SU-DHL-6 (cell line): ENCODE data around the gene GPR176.
"Not testable (repeated sequence)": the region's sequence is repeated elsewhere in the genome, so short reads cannot be mapped to it uniquely, and the experiment has no call there.

Experiments
- H2AFZ ChIP-seq: fragments of 200-600 bp; sonication (generic); 2 replicates; pipeline ENCODE4 v1.6.1; 2014; ENCODE audit warnings: low read depth, mild to moderate bottlenecking, moderate library complexity, mixed read lengths, antibody characterized with exemption, low read length; ENCODE audit not compliant: severe bottlenecking
- H3F3A ChIP-seq: fragments of 200-600 bp; shearing (Covaris generic); 2 replicates; pipeline ENCODE4 v1.6.0; 2016; ENCODE audit warnings: antibody characterized with exemption, mild to moderate bottlenecking; ENCODE audit not compliant: insufficient read depth
- H3K27ac ChIP-seq: fragments of 200-600 bp; sonication (generic); 2 replicates; pipeline ENCODE4 v1.5.1; 2016; ENCODE audit warnings: low read depth, mild to moderate bottlenecking, low read length, moderate library complexity, mixed read lengths
- H3K27me3 ChIP-seq: fragments of 200-600 bp; sonication (generic), shearing (Covaris generic); 2 replicates; pipeline ENCODE4 v1.6.0; 2014; ENCODE audit warnings: mild to moderate bottlenecking, low read length
- H3K36me3 ChIP-seq: fragments of 200-600 bp; sonication (generic); 2 replicates; pipeline ENCODE4 v1.6.1; 2014; ENCODE audit warnings: mild to moderate bottlenecking, low read length, mixed read lengths
- H3K4me2 ChIP-seq: fragments of 300-600, 200-600 bp; shearing (Covaris generic), sonication (generic); 2 replicates; pipeline ENCODE4 v1.6.0; 2014; ENCODE audit warnings: low read length, low read depth, mild to moderate bottlenecking; ENCODE audit not compliant: poor library complexity, severe bottlenecking
- H3K4me3 ChIP-seq: fragments of 200-600 bp; sonication (generic); 2 replicates; pipeline ENCODE4 v1.5.1; 2014; ENCODE audit warnings: antibody characterized with exemption, low read length, mild to moderate bottlenecking, mixed read lengths; ENCODE audit not compliant: insufficient read depth, poor library complexity, severe bottlenecking
- H3K79me2 ChIP-seq: fragments of 200-600 bp; sonication (generic); 2 replicates; pipeline ENCODE4 v1.6.1; 2014; ENCODE audit warnings: mild to moderate bottlenecking, low read length, moderate library complexity; ENCODE audit not compliant: insufficient read depth
- H3K9ac ChIP-seq: fragments of 200-600 bp; sonication (generic); 2 replicates; pipeline ENCODE4 v1.7.0; 2014; ENCODE audit warnings: mild to moderate bottlenecking, low read length
- H3K9me2 ChIP-seq: fragments of 200-600 bp; sonication (generic); replicated peaks from 2 replicates; pipeline ENCODE4 v1.6.1; 2014; ENCODE audit warnings: low read length; ENCODE audit not compliant: insufficient read depth
- H3K9me3 ChIP-seq: fragments of 200-600 bp; sonication (generic); 2 replicates; pipeline ENCODE4 v1.6.1; 2014; ENCODE audit warnings: low read length, mixed read lengths; ENCODE audit not compliant: insufficient read depth
- H4K20me1 ChIP-seq: fragments of 200-600 bp; sonication (generic); 2 replicates; pipeline ENCODE4 v1.6.1; 2014; ENCODE audit warnings: low read depth, mild to moderate bottlenecking, antibody characterized with exemption, low read length, moderate library complexity, mixed read lengths
- EZH2phosphoT487 ChIP-seq: fragments of 200-600 bp; sonication (generic), shearing (Covaris generic); conservative IDR thresholded peaks from 2 replicates; pipeline ENCODE4 v1.6.1; 2018; ENCODE audit warnings: mild to moderate bottlenecking, antibody characterized with exemption, low read length, moderate library complexity, mixed read lengths
- TF ChIP-seq, protein P1 (sequence below): fragments of 200-600 bp; sonication (generic); IDR thresholded peaks from one replicate; pipeline ENCODE4 v1.5.1; 2017; ENCODE audit warnings: antibody characterized with exemption, mild to moderate bottlenecking, low read length, moderate library complexity; ENCODE audit not compliant: insufficient read depth, poor library complexity, severe bottlenecking

The GPR176 gene

DNA sequence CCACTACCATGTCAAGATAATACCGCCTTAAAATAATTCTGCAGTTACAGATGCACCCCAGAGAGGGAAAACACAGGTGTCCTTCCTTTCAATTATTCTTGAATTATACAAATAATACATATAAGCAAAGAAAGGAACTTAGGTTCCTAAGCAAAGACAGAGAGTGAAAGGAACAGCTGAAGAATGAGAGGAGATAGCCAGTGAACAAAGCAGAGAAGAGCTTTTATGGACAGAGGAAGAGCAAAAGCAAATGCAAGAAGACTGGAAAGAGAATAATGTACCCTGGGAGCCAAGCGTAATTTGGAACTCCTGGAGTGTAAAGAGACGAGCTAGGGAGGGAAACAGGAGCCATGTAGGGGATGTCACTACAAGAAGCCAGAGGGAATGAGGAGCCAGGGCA, 21.7 kb downstream of the GPR176 start:
- Histone ChIP-seq H3K79me2 (no peaks in the 10 kb centered on the region), H3K27ac (no peak overlapping the region), H3K36me3 (no peaks in the 10 kb centered on the region), H3F3A (no peaks in the 10 kb centered on the region), H3K27me3 (no peaks in the 10 kb centered on the region), H3K9me3 (no peaks in the 10 kb centered on the region), H3K4me3 (no peak overlapping the region), H3K4me2 (no peak overlapping the region), H3K9ac (no peak overlapping the region), H2AFZ (no peak overlapping the region), H4K20me1 (no peaks in the 10 kb centered on the region), H3K9me2 (no peaks in the 10 kb centered on the region; the same call in 1 of the 2 replicates)
- no peak for TF ChIP-seq EZH2phosphoT487
- TF ChIP-seq, protein P1, sequence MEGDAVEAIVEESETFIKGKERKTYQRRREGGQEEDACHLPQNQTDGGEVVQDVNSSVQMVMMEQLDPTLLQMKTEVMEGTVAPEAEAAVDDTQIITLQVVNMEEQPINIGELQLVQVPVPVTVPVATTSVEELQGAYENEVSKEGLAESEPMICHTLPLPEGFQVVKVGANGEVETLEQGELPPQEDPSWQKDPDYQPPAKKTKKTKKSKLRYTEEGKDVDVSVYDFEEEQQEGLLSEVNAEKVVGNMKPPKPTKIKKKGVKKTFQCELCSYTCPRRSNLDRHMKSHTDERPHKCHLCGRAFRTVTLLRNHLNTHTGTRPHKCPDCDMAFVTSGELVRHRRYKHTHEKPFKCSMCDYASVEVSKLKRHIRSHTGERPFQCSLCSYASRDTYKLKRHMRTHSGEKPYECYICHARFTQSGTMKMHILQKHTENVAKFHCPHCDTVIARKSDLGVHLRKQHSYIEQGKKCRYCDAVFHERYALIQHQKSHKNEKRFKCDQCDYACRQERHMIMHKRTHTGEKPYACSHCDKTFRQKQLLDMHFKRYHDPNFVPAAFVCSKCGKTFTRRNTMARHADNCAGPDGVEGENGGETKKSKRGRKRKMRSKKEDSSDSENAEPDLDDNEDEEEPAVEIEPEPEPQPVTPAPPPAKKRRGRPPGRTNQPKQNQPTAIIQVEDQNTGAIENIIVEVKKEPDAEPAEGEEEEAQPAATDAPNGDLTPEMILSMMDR, result no peak

DNA sequence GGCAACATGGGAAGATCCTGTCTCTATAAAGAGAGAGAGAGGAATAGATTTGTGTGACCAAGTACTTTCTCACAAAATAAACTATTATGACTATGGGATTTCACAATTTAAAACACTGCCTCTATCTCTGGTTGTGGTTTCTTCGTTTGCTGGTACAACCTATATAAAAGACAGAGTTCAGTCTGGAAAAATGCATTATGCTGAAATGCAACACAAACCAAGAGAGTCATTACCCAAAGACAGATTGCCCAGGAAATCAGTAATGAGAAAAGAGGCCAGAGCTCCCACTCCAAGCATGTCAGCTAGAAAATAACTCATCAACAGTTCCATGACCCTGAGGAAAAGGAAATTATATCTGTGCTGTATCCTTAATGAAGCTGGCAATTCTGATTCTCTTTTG, 23.2 kb downstream of the GPR176 start:
- Histone ChIP-seq H3K4me2 (no peak overlapping the region), H3K79me2 (no peaks in the 10 kb centered on the region)

DNA sequence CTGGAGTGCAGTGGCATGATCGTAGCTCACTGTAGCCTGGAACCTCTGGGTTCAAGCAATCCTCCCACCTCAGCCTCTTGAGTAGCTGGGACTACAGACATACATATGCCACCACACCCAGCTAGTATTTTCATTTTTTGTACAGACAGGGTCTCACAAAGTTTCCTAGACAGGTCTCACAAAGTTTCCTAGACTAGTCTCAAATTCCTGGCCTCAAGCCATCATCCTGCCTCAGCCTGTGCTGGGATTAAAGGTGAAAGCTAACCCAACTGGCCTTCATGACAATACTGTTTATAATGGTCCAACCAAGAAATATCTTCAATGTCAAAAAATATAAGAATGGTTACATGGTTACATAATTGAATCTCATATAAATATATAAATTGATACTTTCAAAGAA, 24.0 kb downstream of the GPR176 start:
- H3F3A ChIP-seq, result no peaks in the 10 kb centered on the region
- no peaks in the 10 kb centered on the region for H3K79me2 ChIP-seq
- no peak overlapping the region for H3K4me3 ChIP-seq
- no peaks in the 10 kb centered on the region for H3K36me3 ChIP-seq
- H3K4me2 ChIP-seq, result no peak overlapping the region
- H4K20me1 ChIP-seq, result no peaks in the 10 kb centered on the region
- TF ChIP-seq, protein P1, result no peak
- TF ChIP-seq EZH2phosphoT487, result no peak
- H3K27ac ChIP-seq, result no peak overlapping the region
- H3K27me3 ChIP-seq, result no peaks in the 10 kb centered on the region
- H2AFZ ChIP-seq, result no peak overlapping the region
- H3K9ac ChIP-seq, result no peak overlapping the region
- no peaks in the 10 kb centered on the region for H3K9me3 ChIP-seq
- H3K9me2 ChIP-seq, result no peaks in the 10 kb centered on the region; the same call in 1 of the 2 replicates

More for the DNA sequence above, 23.2 kb downstream of the GPR176 start:
- H3K27ac ChIP-seq, result no peak overlapping the region
- H3K27me3 ChIP-seq, result no peaks in the 10 kb centered on the region
- no peaks in the 10 kb centered on the region for H3K9me3 ChIP-seq
- H3K4me3 ChIP-seq, result no peak overlapping the region
- H3K36me3 ChIP-seq, result no peaks in the 10 kb centered on the region
- no peak overlapping the region for H2AFZ ChIP-seq
- no peak overlapping the region for H3K9ac ChIP-seq
- no peak for TF ChIP-seq EZH2phosphoT487
- TF ChIP-seq, protein P1, result no peak
- H3K9me2 ChIP-seq, result no peaks in the 10 kb centered on the region; the same call in 1 of the 2 replicates
- no peaks in the 10 kb centered on the region for H4K20me1 ChIP-seq
- no peaks in the 10 kb centered on the region for H3F3A ChIP-seq

DNA sequence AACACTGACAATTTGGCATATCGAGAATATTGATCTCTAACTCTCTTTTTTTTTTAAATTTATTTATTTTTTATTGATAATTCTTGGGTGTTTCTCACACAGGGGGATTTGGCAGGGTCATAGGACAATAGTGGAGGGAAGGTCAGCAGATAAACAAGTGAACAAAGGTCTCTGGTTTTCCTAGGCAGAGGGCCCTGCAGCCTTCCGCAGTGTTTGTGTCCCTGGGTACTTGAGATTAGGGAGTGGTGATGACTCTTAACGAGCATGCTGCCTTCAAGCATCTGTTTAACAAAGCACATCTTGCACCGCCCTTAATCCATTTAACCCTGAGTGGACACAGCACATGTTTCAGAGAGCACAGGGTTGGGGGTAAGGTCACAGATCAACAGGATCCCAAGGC, 27.0 kb downstream of the GPR176 start:
- H3K36me3 ChIP-seq, H3K4me2 ChIP-seq, H4K20me1 ChIP-seq, H3K9me2 ChIP-seq, H3F3A ChIP-seq, H3K79me2 ChIP-seq, H3K4me3 ChIP-seq, H2AFZ ChIP-seq, H3K27ac ChIP-seq, H3K9ac ChIP-seq, H3K9me3 ChIP-seq, H3K27me3 ChIP-seq: not testable (repeated sequence)
